CD4-positive, alpha-beta T cell (primary cell): Measurements from ENCODE around the gene DDX1. TPM values are rescaled to one million over a fixed set of nuclear protein-coding genes. Genes with fewer than 3 reads are reported as not detected.
"Not testable (repeated sequence)": the region's sequence is repeated elsewhere in the genome, so short reads cannot be mapped to it uniquely, and the experiment has no call there.

Experiments
- ATAC-seq: fragments of 200-7000 bp; cut with Tn5 transposase; one replicate; pipeline ENCODE4 v1.10.0; 2022; ENCODE audit warnings: mild to moderate bottlenecking; ENCODE audit not compliant: poor library complexity
- CTCF ChIA-PET: fragments of 350-600 bp; sonication (Branson Sonifier 250); formaldehyde crosslinking; loops from one replicate; lab custom pipeline; 2021; ENCODE audit warnings: antibody characterized with exemption, inconsistent platforms; lab: Charles Lee
- POLR2A ChIA-PET: fragments of 350-600 bp; sonication (Branson Sonifier 250); formaldehyde crosslinking; loops from one replicate; lab custom pipeline; 2021; ENCODE audit warnings: antibody characterized with exemption, inconsistent platforms; lab: Charles Lee
- DNase-seq, 14 experiments: peaks; one replicate each; pipeline ENCODE4 v3.0.0-alpha.2; 2013 to 2020; ENCODE audit warnings: mixed read lengths in 2 of 14
- H3K27ac ChIP-seq, 2 donors: one replicate each; pipeline versions ENCODE4 v1.5.1 to v1.7.0; 2013; ENCODE audit warnings: low read length in 2 of 2, low read depth in 1 of 2, mild to moderate bottlenecking in 1 of 2
- H3K27me3 ChIP-seq, 2 experiments: 1 replicate in 1 of 2; 2 replicates in 1 of 2; pipeline versions ENCODE4 v1.6.1 to v1.7.0; 2013; ENCODE audit warnings: low read length in 2 of 2, control low read depth in 1 of 2, mild to moderate bottlenecking in 1 of 2, moderate library complexity in 1 of 2; ENCODE audit not compliant: insufficient read depth in 2 of 2, control insufficient read depth in 1 of 2
- H3K36me3 ChIP-seq: one replicate; pipeline ENCODE4 v1.6.1; 2013; ENCODE audit warnings: low read length, control low read depth; ENCODE audit not compliant: insufficient read depth
- H3K4me1 ChIP-seq: one replicate; pipeline ENCODE4 v1.6.1; 2013; ENCODE audit warnings: low read length, control low read depth; ENCODE audit not compliant: insufficient read depth
- H3K4me3 ChIP-seq: one replicate; pipeline ENCODE4 v1.5.1; 2013; ENCODE audit warnings: mild to moderate bottlenecking, low read length, moderate library complexity
- H3K9me3 ChIP-seq, 2 experiments: 1 replicate in 1 of 2; 2 replicates in 1 of 2; pipeline versions ENCODE4 v1.6.1 to v1.7.0; 2013; ENCODE audit warnings: low read length in 2 of 2, mild to moderate bottlenecking in 2 of 2, control low read depth in 1 of 2, moderate library complexity in 1 of 2; ENCODE audit not compliant: control insufficient read depth in 1 of 2, insufficient read depth in 1 of 2
- H3K27ac Mint-ChIP-seq: one replicate; pipeline ENCODE4 v1.8.0; 2020; ENCODE audit warnings: mixed read lengths
- H3K27me3 Mint-ChIP-seq: one replicate; pipeline ENCODE4 v1.8.0; 2021; ENCODE audit warnings: mixed read lengths
- H3K36me3 Mint-ChIP-seq: one replicate; pipeline ENCODE4 v1.8.0; 2021; ENCODE audit warnings: low read depth, mixed read lengths
- H3K4me1 Mint-ChIP-seq: one replicate; pipeline ENCODE4 v1.8.0; 2021; ENCODE audit warnings: low read depth, mixed read lengths
- H3K4me3 Mint-ChIP-seq: one replicate; pipeline ENCODE4 v1.8.0; 2020; ENCODE audit warnings: mild to moderate bottlenecking, mixed read lengths
- H3K9me3 Mint-ChIP-seq: one replicate; pipeline ENCODE4 v1.8.0; 2020; ENCODE audit warnings: mixed read lengths
- CTCF ChIP-seq: fragments of 200-600 bp; IDR thresholded peaks from one replicate; pipeline ENCODE4 v1.8.0; 2022; ENCODE audit warnings: antibody characterized with exemption, mild to moderate bottlenecking
- intact Hi-C, 2 experiments: fragments of 100-400 bp; cut with DNase I in 1 of 2; cut with micrococcal nuclease in 1 of 2; formaldehyde crosslinking; loops; one replicate each; pipeline versions ENCODE4 v1.15.1 to v1.9.0; 2023 to 2025; cut with DNase I, micrococcal nuclease
- polyA plus RNA-seq, 2 donors: library from polyadenylated mRNA; unstranded; fragments of 120-200 nt; gene quantifications; one replicate each; pipeline ENCODE4 v1.2.1, GENCODE V29; 2013
- total RNA-seq, 174 experiments: library from RNA in 2 of 174; stranded (reverse) in 2 of 174; gene quantifications; one replicate each; pipeline ENCODE4 v1.2.3 and lab custom pipeline; 2021 to 2026

The DDX1 gene
- 10 to 100 TPM; 48.8 to 50.1 TPM for total RNA-seq
- polyA plus RNA-seq (2013, experiment 1 of 2): 42.6 TPM
- 52.0 TPM for polyA plus RNA-seq (2013, experiment 2 of 2)
- total RNA-seq (lab: John Stamatoyannopoulos, UW): 58.2 to 255 (median 91.7) reads per million in 172 experiments

GRCh38 chr2:15591692-15592463 is at the start of gene DDX1:
TSS of gene DDX1 (plus strand) at chr2:15591868. CDS start at chr2:15591934, 66 bp downstream.
- Mint-ChIP-seq H3K9me3 (no peaks in the 10 kb centered on the region), H3K27me3 (no peaks in the 10 kb centered on the region), H3K36me3 (peaks cover 45% of the 10 kb centered on the region), H3K4me1 (peaks cover 51% of the 10 kb centered on the region), H3K27ac (peak within 1 kb of the TSS; percentile 89), H3K4me3 (peak within 1 kb of the TSS; percentile 98)
- Histone ChIP-seq H3K9me3 (no peaks in the 10 kb centered on the region), H3K27ac (peak within 1 kb of the TSS; percentile 73), H3K27me3 (no peaks in the 10 kb centered on the region), H3K36me3 (peaks cover 18% of the 10 kb centered on the region), H3K4me3 (peak within 1 kb of the TSS; percentile 87), H3K4me1 (peaks cover 14% of the 10 kb centered on the region)
- ATAC-seq (peak; percentile 95), DNase-seq (peak; percentile 73 to 93 (median 82))
- CTCF ChIA-PET: interaction anchor here (2.1 kb wide), 1 partner anchor 15 kb away, joined by 7 read pairs; no protein-coding TSS in a partner anchor
- no peak for TF ChIP-seq CTCF
- intact Hi-C loops: loop anchor here (1.0 to 2.0 kb wide), 2 partner anchors 31 kb away; partner anchors contain the start of gene NBAS (in 2 of the 2)
- POLR2A ChIA-PET: interaction anchor here (1.2 to 3.6 kb wide), 4 partner anchors 8 to 31 kb away, joined by 3 to 38 read pairs (median 6); partner anchors contain the start of gene NBAS

- H3K9me3 Mint-ChIP-seq, H3K4me3 ChIP-seq, intact Hi-C loops, H3K27me3 ChIP-seq, POLR2A ChIA-PET, H3K9me3 ChIP-seq, H3K27ac Mint-ChIP-seq, CTCF ChIA-PET, H3K4me1 Mint-ChIP-seq, H3K27ac ChIP-seq, H3K4me1 ChIP-seq, DNase-seq, H3K4me3 Mint-ChIP-seq, ATAC-seq, H3K36me3 ChIP-seq, H3K27me3 Mint-ChIP-seq: not testable (repeated sequence)
- H3K36me3 Mint-ChIP-seq: peaks cover 54% of the 10 kb centered on the region
These were observed 49.4 kb upstream of the DDX1 start for GRCh38 chr2:15542269-15542668.

- peaks cover 10% of the 10 kb centered on the region for H3K36me3 ChIP-seq
- no peak for TF ChIP-seq CTCF
- DNase-seq (no peak), ATAC-seq (no peak)
- no peaks in the 10 kb centered on the region for H3K9me3 Mint-ChIP-seq
- H3K4me1 ChIP-seq: no peaks in the 10 kb centered on the region
- H3K27me3 ChIP-seq: no peaks in the 10 kb centered on the region
- no peaks in the 10 kb centered on the region for H3K9me3 ChIP-seq
- no peak overlapping the region for H3K27ac Mint-ChIP-seq
- intact Hi-C loops: no loop called here
- no peak overlapping the region for H3K27ac ChIP-seq
- H3K4me3 ChIP-seq: no peak overlapping the region
- peaks cover 56% of the 10 kb centered on the region for H3K36me3 Mint-ChIP-seq
- H3K27me3 Mint-ChIP-seq: no peaks in the 10 kb centered on the region
- H3K4me3 Mint-ChIP-seq: no peak overlapping the region
- ChIA-PET CTCF (no interaction called here), POLR2A (no interaction called here)
- H3K4me1 Mint-ChIP-seq: peaks cover 10% of the 10 kb centered on the region
These were observed 48.6 kb upstream of the DDX1 start for GRCh38 chr2:15543053-15543452.
